GM12878 (cell line): ENCODE data around the gene ASGR1. TPM values are rescaled to one million over a fixed set of nuclear protein-coding genes. Genes with fewer than 3 reads are reported as not detected.

ENCODE experiments used
- ASH2L ChIP-seq: fragments of 300-600, 200-600 bp; sonication (generic); IDR thresholded peaks from 2 replicates; pipeline ENCODE4 v1.6.1; 2017; ENCODE audit warnings: low read depth, mild to moderate bottlenecking, borderline replicate concordance
- FOXM1 ChIP-seq: IDR thresholded peaks from 2 replicates; pipeline ENCODE4 v1.6.1; 2012; ENCODE audit warnings: low read depth, mild to moderate bottlenecking, inconsistent platforms, low read length, moderate library complexity
- NFYB ChIP-seq: IDR thresholded peaks from 2 replicates; pipeline ENCODE4 v1.6.1; 2011; ENCODE audit warnings: low read depth, mild to moderate bottlenecking, low read length, improper control_type of control experiment, moderate library complexity; ENCODE audit not compliant: insufficient read depth
- NR2C1 ChIP-seq: fragments of 450-650 bp; IDR thresholded peaks from 2 replicates; pipeline ENCODE4 v1.6.1; 2017; ENCODE audit warnings: antibody characterized with exemption, mild to moderate bottlenecking, moderate library complexity
- RCOR1 ChIP-seq: conservative IDR thresholded peaks from 2 replicates; pipeline ENCODE4 v1.6.1; 2012; ENCODE audit warnings: low read depth, low read length, improper control_type of control experiment
- SPI1 ChIP-seq: IDR thresholded peaks from 2 replicates; pipeline ENCODE4 v1.6.1; 2011; ENCODE audit warnings: low read depth, mild to moderate bottlenecking, low read length, moderate library complexity, borderline replicate concordance; ENCODE audit not compliant: insufficient read depth
- TAF1 ChIP-seq: IDR thresholded peaks from 2 replicates; pipeline ENCODE4 v1.6.1; 2011; ENCODE audit warnings: mild to moderate bottlenecking, low read depth, low read length, borderline replicate concordance
- YBX1 ChIP-seq: fragments of 450-650 bp; IDR thresholded peaks from 2 replicates; pipeline ENCODE4 v1.6.1; 2016; ENCODE audit warnings: antibody characterized with exemption
- polyA plus RNA-seq, 11 experiments: library from polyadenylated mRNA; depleted of rRNA in 4 of 11; unstranded in 6 of 11; stranded (reverse) in 5 of 11; fragments of >200 nt; fragmentation: Nextera tagmentation in 4 of 11; fragmentation: Illumina TruSeq in 1 of 11; extraction: Ambion mirVana in 4 of 11; extraction: Trizol in 1 of 11; gene quantifications; 1 replicate in 1 of 11; 2 replicates in 10 of 11; pipeline versions ENCODE4 v1.2.1 to v1.2.3, GENCODE V29; 2011 to 2016; ENCODE audit warnings: inconsistent platforms in 2 of 11, missing spikeins in 2 of 11, low read depth in 1 of 11
- total RNA-seq, 4 experiments: library from RNA; depleted of rRNA in 3 of 4; stranded (reverse); fragments of >200 nt in 3 of 4; fragmentation: Illumina TruSeq in 1 of 4; extraction: Trizol in 1 of 4; gene quantifications; 2 replicates each; pipeline versions ENCODE4 v1.2.1 to v1.2.3, GENCODE V29; 2013 to 2021
- TF ChIP-seq, protein P1 (sequence below): fragments of 450-650 bp; IDR thresholded peaks from 2 replicates; pipeline ENCODE4 v1.6.1; 2017; ENCODE audit warnings: antibody characterized with exemption, mild to moderate bottlenecking, moderate library complexity
- TF ChIP-seq, protein P2 (sequence below): fragments of 450-650 bp; IDR thresholded peaks from 2 replicates; pipeline ENCODE4 v1.6.1; 2016; ENCODE audit warnings: mild to moderate bottlenecking, moderate library complexity, borderline replicate concordance
- TF ChIP-seq, protein P3 (sequence below): fragments of 450-650 bp; IDR thresholded peaks from 2 replicates; pipeline ENCODE4 v1.6.1; 2018; ENCODE audit warnings: mild to moderate bottlenecking, low read depth, moderate library complexity; ENCODE audit not compliant: partially characterized antibody
- TF ChIP-seq, protein P4 (sequence below): IDR thresholded peaks from 2 replicates; pipeline ENCODE4 v1.6.1; 2012; ENCODE audit warnings: improper control_type of control experiment, low read depth, low read length; ENCODE audit not compliant: insufficient replicate concordance

The ASGR1 gene
- total and polyA plus RNA-seq, 10 of the 15 experiments (the other 5 are each of a cell fraction or from before 2014, with no cell fraction given), result 0.06 to 0.34 (median 0.14) TPM; not detected in 6

DNA sequence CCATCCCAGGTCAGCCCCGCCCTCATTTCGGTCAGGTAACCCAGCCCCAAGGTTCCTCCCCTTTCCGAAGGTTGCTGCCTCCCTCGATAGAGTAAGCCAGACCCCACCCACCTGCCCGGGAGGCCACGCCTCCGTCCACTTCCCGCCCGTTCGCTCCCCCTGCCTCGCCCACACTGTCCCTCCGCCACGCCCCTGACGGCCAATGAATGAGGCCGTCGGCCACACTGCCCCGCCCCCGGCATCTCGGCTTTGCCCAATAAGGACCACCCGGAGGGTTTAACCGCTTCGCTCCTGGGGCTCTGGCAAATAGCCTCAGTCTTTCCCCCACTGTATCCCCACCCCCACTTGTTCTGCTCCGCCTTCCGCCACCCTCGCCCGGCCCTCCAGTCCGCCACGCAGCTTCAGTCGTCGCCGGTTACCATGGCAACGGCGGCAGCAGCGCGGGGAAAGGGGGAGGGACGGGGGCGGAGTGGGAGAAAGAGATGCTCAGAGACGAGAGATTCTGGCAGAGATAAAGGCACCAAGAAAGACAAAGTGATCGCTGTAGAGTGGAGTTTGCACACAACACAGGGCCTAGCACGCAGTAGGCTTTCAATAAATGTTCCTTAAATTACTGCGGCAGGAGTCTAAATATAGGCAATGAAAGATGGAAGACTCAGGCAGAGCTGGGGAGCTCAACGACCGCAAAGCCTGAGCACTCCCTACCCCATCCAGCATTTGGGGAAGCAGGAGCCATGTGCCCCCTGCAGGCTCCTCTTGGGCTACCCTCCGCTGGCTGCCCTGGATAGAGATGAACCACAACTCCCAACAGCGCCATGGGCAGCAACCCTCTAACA, 35.3 kb upstream of the ASGR1 start (continued):
- TF ChIP-seq SPI1 (0 out of 2 replicates have a peak, but pooled peaks have one; percentile 25), TAF1 (no peak), FOXM1 (no peak), YBX1 (no peak), NR2C1 (0 out of 2 replicates have a peak, but pooled peaks have one; percentile 21), NFYB (peak; percentile 77), RCOR1 (no peak), ASH2L (no peak)
- TF ChIP-seq, protein P1, sequence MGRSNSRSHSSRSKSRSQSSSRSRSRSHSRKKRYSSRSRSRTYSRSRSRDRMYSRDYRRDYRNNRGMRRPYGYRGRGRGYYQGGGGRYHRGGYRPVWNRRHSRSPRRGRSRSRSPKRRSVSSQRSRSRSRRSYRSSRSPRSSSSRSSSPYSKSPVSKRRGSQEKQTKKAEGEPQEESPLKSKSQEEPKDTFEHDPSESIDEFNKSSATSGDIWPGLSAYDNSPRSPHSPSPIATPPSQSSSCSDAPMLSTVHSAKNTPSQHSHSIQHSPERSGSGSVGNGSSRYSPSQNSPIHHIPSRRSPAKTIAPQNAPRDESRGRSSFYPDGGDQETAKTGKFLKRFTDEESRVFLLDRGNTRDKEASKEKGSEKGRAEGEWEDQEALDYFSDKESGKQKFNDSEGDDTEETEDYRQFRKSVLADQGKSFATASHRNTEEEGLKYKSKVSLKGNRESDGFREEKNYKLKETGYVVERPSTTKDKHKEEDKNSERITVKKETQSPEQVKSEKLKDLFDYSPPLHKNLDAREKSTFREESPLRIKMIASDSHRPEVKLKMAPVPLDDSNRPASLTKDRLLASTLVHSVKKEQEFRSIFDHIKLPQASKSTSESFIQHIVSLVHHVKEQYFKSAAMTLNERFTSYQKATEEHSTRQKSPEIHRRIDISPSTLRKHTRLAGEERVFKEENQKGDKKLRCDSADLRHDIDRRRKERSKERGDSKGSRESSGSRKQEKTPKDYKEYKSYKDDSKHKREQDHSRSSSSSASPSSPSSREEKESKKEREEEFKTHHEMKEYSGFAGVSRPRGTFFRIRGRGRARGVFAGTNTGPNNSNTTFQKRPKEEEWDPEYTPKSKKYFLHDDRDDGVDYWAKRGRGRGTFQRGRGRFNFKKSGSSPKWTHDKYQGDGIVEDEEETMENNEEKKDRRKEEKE, result no peak
- TF ChIP-seq, protein P2, sequence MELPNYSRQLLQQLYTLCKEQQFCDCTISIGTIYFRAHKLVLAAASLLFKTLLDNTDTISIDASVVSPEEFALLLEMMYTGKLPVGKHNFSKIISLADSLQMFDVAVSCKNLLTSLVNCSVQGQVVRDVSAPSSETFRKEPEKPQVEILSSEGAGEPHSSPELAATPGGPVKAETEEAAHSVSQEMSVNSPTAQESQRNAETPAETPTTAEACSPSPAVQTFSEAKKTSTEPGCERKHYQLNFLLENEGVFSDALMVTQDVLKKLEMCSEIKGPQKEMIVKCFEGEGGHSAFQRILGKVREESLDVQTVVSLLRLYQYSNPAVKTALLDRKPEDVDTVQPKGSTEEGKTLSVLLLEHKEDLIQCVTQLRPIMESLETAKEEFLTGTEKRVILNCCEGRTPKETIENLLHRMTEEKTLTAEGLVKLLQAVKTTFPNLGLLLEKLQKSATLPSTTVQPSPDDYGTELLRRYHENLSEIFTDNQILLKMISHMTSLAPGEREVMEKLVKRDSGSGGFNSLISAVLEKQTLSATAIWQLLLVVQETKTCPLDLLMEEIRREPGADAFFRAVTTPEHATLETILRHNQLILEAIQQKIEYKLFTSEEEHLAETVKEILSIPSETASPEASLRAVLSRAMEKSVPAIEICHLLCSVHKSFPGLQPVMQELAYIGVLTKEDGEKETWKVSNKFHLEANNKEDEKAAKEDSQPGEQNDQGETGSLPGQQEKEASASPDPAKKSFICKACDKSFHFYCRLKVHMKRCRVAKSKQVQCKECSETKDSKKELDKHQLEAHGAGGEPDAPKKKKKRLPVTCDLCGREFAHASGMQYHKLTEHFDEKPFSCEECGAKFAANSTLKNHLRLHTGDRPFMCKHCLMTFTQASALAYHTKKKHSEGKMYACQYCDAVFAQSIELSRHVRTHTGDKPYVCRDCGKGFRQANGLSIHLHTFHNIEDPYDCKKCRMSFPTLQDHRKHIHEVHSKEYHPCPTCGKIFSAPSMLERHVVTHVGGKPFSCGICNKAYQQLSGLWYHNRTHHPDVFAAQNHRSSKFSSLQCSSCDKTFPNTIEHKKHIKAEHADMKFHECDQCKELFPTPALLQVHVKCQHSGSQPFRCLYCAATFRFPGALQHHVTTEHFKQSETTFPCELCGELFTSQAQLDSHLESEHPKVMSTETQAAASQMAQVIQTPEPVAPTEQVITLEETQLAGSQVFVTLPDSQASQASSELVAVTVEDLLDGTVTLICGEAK, result no peak
- TF ChIP-seq, protein P3, sequence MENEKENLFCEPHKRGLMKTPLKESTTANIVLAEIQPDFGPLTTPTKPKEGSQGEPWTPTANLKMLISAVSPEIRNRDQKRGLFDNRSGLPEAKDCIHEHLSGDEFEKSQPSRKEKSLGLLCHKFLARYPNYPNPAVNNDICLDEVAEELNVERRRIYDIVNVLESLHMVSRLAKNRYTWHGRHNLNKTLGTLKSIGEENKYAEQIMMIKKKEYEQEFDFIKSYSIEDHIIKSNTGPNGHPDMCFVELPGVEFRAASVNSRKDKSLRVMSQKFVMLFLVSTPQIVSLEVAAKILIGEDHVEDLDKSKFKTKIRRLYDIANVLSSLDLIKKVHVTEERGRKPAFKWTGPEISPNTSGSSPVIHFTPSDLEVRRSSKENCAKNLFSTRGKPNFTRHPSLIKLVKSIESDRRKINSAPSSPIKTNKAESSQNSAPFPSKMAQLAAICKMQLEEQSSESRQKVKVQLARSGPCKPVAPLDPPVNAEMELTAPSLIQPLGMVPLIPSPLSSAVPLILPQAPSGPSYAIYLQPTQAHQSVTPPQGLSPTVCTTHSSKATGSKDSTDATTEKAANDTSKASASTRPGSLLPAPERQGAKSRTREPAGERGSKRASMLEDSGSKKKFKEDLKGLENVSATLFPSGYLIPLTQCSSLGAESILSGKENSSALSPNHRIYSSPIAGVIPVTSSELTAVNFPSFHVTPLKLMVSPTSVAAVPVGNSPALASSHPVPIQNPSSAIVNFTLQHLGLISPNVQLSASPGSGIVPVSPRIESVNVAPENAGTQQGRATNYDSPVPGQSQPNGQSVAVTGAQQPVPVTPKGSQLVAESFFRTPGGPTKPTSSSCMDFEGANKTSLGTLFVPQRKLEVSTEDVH, result no peak
- TF ChIP-seq, protein P4, sequence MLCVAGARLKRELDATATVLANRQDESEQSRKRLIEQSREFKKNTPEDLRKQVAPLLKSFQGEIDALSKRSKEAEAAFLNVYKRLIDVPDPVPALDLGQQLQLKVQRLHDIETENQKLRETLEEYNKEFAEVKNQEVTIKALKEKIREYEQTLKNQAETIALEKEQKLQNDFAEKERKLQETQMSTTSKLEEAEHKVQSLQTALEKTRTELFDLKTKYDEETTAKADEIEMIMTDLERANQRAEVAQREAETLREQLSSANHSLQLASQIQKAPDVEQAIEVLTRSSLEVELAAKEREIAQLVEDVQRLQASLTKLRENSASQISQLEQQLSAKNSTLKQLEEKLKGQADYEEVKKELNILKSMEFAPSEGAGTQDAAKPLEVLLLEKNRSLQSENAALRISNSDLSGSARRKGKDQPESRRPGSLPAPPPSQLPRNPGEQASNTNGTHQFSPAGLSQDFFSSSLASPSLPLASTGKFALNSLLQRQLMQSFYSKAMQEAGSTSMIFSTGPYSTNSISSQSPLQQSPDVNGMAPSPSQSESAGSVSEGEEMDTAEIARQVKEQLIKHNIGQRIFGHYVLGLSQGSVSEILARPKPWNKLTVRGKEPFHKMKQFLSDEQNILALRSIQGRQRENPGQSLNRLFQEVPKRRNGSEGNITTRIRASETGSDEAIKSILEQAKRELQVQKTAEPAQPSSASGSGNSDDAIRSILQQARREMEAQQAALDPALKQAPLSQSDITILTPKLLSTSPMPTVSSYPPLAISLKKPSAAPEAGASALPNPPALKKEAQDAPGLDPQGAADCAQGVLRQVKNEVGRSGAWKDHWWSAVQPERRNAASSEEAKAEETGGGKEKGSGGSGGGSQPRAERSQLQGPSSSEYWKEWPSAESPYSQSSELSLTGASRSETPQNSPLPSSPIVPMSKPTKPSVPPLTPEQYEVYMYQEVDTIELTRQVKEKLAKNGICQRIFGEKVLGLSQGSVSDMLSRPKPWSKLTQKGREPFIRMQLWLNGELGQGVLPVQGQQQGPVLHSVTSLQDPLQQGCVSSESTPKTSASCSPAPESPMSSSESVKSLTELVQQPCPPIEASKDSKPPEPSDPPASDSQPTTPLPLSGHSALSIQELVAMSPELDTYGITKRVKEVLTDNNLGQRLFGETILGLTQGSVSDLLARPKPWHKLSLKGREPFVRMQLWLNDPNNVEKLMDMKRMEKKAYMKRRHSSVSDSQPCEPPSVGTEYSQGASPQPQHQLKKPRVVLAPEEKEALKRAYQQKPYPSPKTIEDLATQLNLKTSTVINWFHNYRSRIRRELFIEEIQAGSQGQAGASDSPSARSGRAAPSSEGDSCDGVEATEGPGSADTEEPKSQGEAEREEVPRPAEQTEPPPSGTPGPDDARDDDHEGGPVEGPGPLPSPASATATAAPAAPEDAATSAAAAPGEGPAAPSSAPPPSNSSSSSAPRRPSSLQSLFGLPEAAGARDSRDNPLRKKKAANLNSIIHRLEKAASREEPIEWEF, result no peak
